ENCODE results near the gene CADPS. TPM values are rescaled to one million over a fixed set of nuclear protein-coding genes. Genes with fewer than 3 reads are reported as not detected.

CADPS gene
- total RNA-seq, 1 experiment from 2014 or later = 7.0 TPM

- no peak for TF ChIP-seq ZNF425 (CRISPR knock-in tag; conservative IDR thresholded peaks at IDR 0.05)
- no peak for TF ChIP-seq JAZF1 (CRISPR knock-in tag; IDR thresholded peaks at IDR 0.05)
- TF ChIP-seq ZBTB21 (CRISPR knock-in tag; IDR thresholded peaks at IDR 0.05; ENCODE audit: borderline replicate concordance) = no peak
- TF ChIP-seq ATF3 (CRISPR knock-in tag; conservative IDR thresholded peaks at IDR 0.05) = no peak
- TF ChIP-seq NR1H2 (CRISPR knock-in tag; IDR thresholded peaks at IDR 0.05) = no peak
- no peak for TF ChIP-seq ZNF219 (CRISPR knock-in tag; IDR thresholded peaks at IDR 0.05; ENCODE audit: borderline replicate concordance)
These were observed 199.7 kb downstream of the CADPS start (continued) for GRCh38 chr3:62675492-62675891.

GRCh38 chr3:62672988-62673313 lies 202.3 kb downstream of the CADPS start:
- Mint-ChIP-seq H3K36me3 (no peaks in the 10 kb centered on the region), H3K9me3 (no peaks in the 10 kb centered on the region), H3K27ac (no peak overlapping the region), H3K4me3 (no peak overlapping the region), H3K4me1 (peaks cover 25% of the 10 kb centered on the region), H3K27me3 (ENCODE audit: low read depth) (no peaks in the 10 kb centered on the region)
- CTCF ChIA-PET = no interaction called here
- DNase-seq (ENCODE audit: low spot score) (no peak), ATAC-seq (no peak)
- TF ChIP-seq NFE2L1 (CRISPR knock-in tag; IDR thresholded peaks at IDR 0.05) = no peak
- TF ChIP-seq SOX15 (CRISPR knock-in tag; IDR thresholded peaks at IDR 0.05) = no peak
- TF ChIP-seq NFYB (CRISPR knock-in tag; conservative IDR thresholded peaks at IDR 0.05; ENCODE audit: low read depth) = no peak
- no peak for TF ChIP-seq ARID4B (CRISPR knock-in tag; IDR thresholded peaks at IDR 0.05; ENCODE audit: borderline replicate concordance)
- TF ChIP-seq MXD4 (CRISPR knock-in tag; IDR thresholded peaks at IDR 0.05; ENCODE audit: borderline replicate concordance) = no peak
- no peak for TF ChIP-seq ATF1 (CRISPR knock-in tag; IDR thresholded peaks at IDR 0.05)
- TF ChIP-seq USF1 (CRISPR knock-in tag; IDR thresholded peaks at IDR 0.05) = no peak
- no peak for TF ChIP-seq ATF2 (CRISPR knock-in tag; IDR thresholded peaks at IDR 0.05; ENCODE audit: borderline replicate concordance, low read depth)
- TF ChIP-seq AR (CRISPR knock-in tag; IDR thresholded peaks at IDR 0.05) = no peak
- no peak for TF ChIP-seq SP1 (CRISPR knock-in tag; conservative IDR thresholded peaks at IDR 0.05)
- no peak for TF ChIP-seq OVOL2 (CRISPR knock-in tag; IDR thresholded peaks at IDR 0.05; ENCODE audit: borderline replicate concordance)
- TF ChIP-seq TP53 (CRISPR knock-in tag; IDR thresholded peaks at IDR 0.05) = no peak
- no peak for TF ChIP-seq TEAD1 (CRISPR knock-in tag; IDR thresholded peaks at IDR 0.05)
- TF ChIP-seq MLX (CRISPR knock-in tag; IDR thresholded peaks at IDR 0.05) = no peak
- no peak for TF ChIP-seq ELF4 (CRISPR knock-in tag; IDR thresholded peaks at IDR 0.05; ENCODE audit: low read depth)
- no peak for TF ChIP-seq HMGA2 (CRISPR knock-in tag; IDR thresholded peaks at IDR 0.05)
- no peak for TF ChIP-seq NFATC4 (CRISPR knock-in tag; IDR thresholded peaks at IDR 0.05)
- POLR2A ChIA-PET = no interaction called here
